Heart left ventricle (tissue), 16 donors: ENCODE measurements around the gene CUL3. TPM values are rescaled to one million over a fixed set of nuclear protein-coding genes. Genes with fewer than 3 reads are reported as not detected.
"Not testable (repeated sequence)": the region's sequence is repeated elsewhere in the genome, so short reads cannot be mapped to it uniquely, and the experiment has no call there.

Source experiments
- ATAC-seq, 4 donors: fragments of 200-7000 bp; cut with Tn5 transposase; one replicate each; pipeline ENCODE4 v1.9.1; 2020 to 2022; ENCODE audit warnings: moderate library complexity in 4 of 4, mild to moderate bottlenecking in 3 of 4, moderate number of reproducible peaks in 1 of 4
- DNase-seq, 5 donors: peaks; one replicate each; pipeline ENCODE4 v3.0.0-alpha.2; 2020
- H3K27ac ChIP-seq, 12 donors: fragments of 200-600 bp; sonication (generic) in 4 of 12; one replicate each; pipeline versions ENCODE4 v1.5.0 to v1.8.0; 2016 to 2022; ENCODE audit warnings: mild to moderate bottlenecking in 2 of 12
- H3K27me3 ChIP-seq, 9 donors: fragments of 200-600 bp; sonication (generic) in 2 of 9; one replicate each; pipeline versions ENCODE4 v1.5.1 to v1.8.0; 2016 to 2022; ENCODE audit warnings: mild to moderate bottlenecking in 3 of 9
- H3K36me3 ChIP-seq, 9 donors: fragments of 200-600 bp; sonication (generic) in 2 of 9; one replicate each; pipeline versions ENCODE4 v1.5.0 to v1.8.0; 2018 to 2022; ENCODE audit warnings: mild to moderate bottlenecking in 2 of 9
- H3K4me1 ChIP-seq, 12 donors: fragments of 200-600 bp; sonication (generic) in 4 of 12; one replicate each; pipeline versions ENCODE4 v1.5.0 to v1.8.0; 2016 to 2022; ENCODE audit warnings: mild to moderate bottlenecking in 3 of 12
- H3K4me3 ChIP-seq, 12 donors: fragments of 200-600 bp; sonication (generic) in 4 of 12; one replicate each; pipeline versions ENCODE4 v1.5.0 to v1.8.0; 2017 to 2022; ENCODE audit warnings: mild to moderate bottlenecking in 9 of 12, moderate library complexity in 4 of 12
- H3K9me3 ChIP-seq, 12 donors: fragments of 200-600 bp; sonication (generic) in 4 of 12; one replicate each; pipeline versions ENCODE4 v1.5.0 to v1.8.0; 2016 to 2022; ENCODE audit warnings: mild to moderate bottlenecking in 1 of 12
- CTCF ChIP-seq, 12 donors: fragments of 200-600 bp; sonication (generic) in 4 of 12; IDR thresholded peaks; one replicate each; pipeline versions ENCODE4 v1.5.0 to v1.8.0; 2018 to 2022; ENCODE audit warnings: antibody characterized with exemption in 12 of 12, mild to moderate bottlenecking in 5 of 12
- POLR2A ChIP-seq, 2 donors: fragments of 450-650 bp; IDR thresholded peaks; one replicate each; pipeline ENCODE4 v1.6.1; 2017; ENCODE audit warnings: antibody characterized with exemption in 2 of 2, mild to moderate bottlenecking in 2 of 2, moderate library complexity in 2 of 2
- WGBS, 4 donors: extraction: QIAGEN DNeasy Blood & Tissue Kit in 2 of 4; methylation state at CpG; one replicate each; pipeline versions ENCODE4 v1.1.5 to v1.1.7; 2013 to 2018; 5-methylcytosine and 5-hydroxymethylcytosine counted together
- intact Hi-C, 10 donors: fragments of 100-400 bp; cut with DNase I; formaldehyde crosslinking; loops; one replicate each; pipeline versions ENCODE4 v1.11.1 to v1.14.2; 2022
- polyA plus RNA-seq, 2 donors: library from polyadenylated mRNA; stranded (reverse); fragments of 200-250 nt; gene quantifications; one replicate each; pipeline ENCODE4 v1.2.3, GENCODE V29; 2013
- total RNA-seq, 9 donors: library from RNA; depleted of rRNA in 2 of 9; stranded (reverse); fragments of >200 nt in 2 of 9; fragmentation: NEBNext Ultra II Directional in 3 of 9; extraction: Animal tissue kit (Norgen Biotek cat#: 25700) in 3 of 9; gene quantifications; one replicate each; pipeline versions ENCODE4 v1.1.0 to v1.2.4, GENCODE V29; 2016 to 2023
- donor health status: ischemic (EF 13 %, LVEDD 7.1; RV severe dilation, severe dysfunction).
- donor health status: healthy with polysubstance abuse.
- donor health status: DM: no; HTN: yes; CAD: no.
- donor health status: DM: no; HTN: no; CAD: no.
- donor health status: ischemic (EF 25% LVEDD 6.9; RV normal size, moderate dysfunction).
- donor health status: ischemic (EF 25% LVEDD 5.7; RV mildly dilated, moderate dysfunction).
- donor health status: healthy.
- donor health status: DM: yes; HTN: yes; CAD: no.
- donor health status: ischemic (EF 35%, LVEDD 5.7; RV mildly dilated, moderate dysfunction).
- donor health status: nonischemic (EF 11% LVEDD 7.7; RV severe dilation, severe dysfunction).
- donor health status: DM: yes; HTN: yes; CAD: no.
- donor health status: PGD.
- donor health status: ischemic (EF 29% LVEDD 5.4; RV normal size, mild dysfunction).
- donor health status: nonischemic (EF 23%, LVEDD 6.1; RV moderate dilation, normal function).

CUL3 gene
- total and polyA plus RNA-seq, 11 donors = 54.6 to 87.0 (median 72.4) TPM

- Histone ChIP-seq H3K27ac (no peak overlapping the region), H3K27me3 (peaks cover 0 to 3% (median 0%) of the 10 kb centered on the region in 9 donors), H3K9me3 (no peaks in the 10 kb centered on the region), H3K4me3 (no peak overlapping the region), H3K4me1 (no peaks in the 10 kb centered on the region), H3K36me3 (no peaks in the 10 kb centered on the region)
- ATAC-seq (no peak), DNase-seq (no peak)
- 66 to 75% (median 68%) methylated on average over 3 of the region's 3 CpGs for WGBS, 4 donors
- intact Hi-C loops = no loop called here
- TF ChIP-seq CTCF (IDR thresholded peaks at IDR 0.05) = no peak
- TF ChIP-seq POLR2A (IDR thresholded peaks at IDR 0.05) = no peak
These were observed 22.9 kb upstream of the CUL3 start for GRCh38 chr2:224608104-224608503.

GRCh38 chr2:224603746-224604500 is 18.8 kb upstream of the CUL3 start:
- H3K27me3 ChIP-seq, intact Hi-C loops, DNase-seq, H3K9me3 ChIP-seq, H3K4me3 ChIP-seq, H3K36me3 ChIP-seq, H3K27ac ChIP-seq, H3K4me1 ChIP-seq, ATAC-seq: not testable (repeated sequence)
- WGBS, 4 donors = 92 to 95% (median 93%) methylated on average over 33 to 42 of the region's 42 CpGs

GRCh38 chr2:224602778-224603375 is 17.7 kb upstream of the CUL3 start:
- intact Hi-C loops, H3K9me3 ChIP-seq, H3K36me3 ChIP-seq, DNase-seq, ATAC-seq, H3K4me1 ChIP-seq, H3K27me3 ChIP-seq, H3K4me3 ChIP-seq, H3K27ac ChIP-seq: not testable (repeated sequence)
- 76 to 91% (median 88%) methylated on average over 16 to 17 of the region's 17 CpGs for WGBS, 4 donors

- Histone ChIP-seq H3K27me3 (no peaks in the 10 kb centered on the region), H3K27ac (no peak overlapping the region), H3K9me3 (no peaks in the 10 kb centered on the region), H3K4me3 (no peak overlapping the region), H3K4me1 (no peaks in the 10 kb centered on the region), H3K36me3 (no peaks in the 10 kb centered on the region)
- TF ChIP-seq CTCF (IDR thresholded peaks at IDR 0.05) = no peak
- TF ChIP-seq POLR2A (IDR thresholded peaks at IDR 0.05) = no peak
- 89 to 93% (median 91%) methylated on average over 2 of the region's 2 CpGs for WGBS, 4 donors
- DNase-seq (no peak), ATAC-seq (no peak)
- intact Hi-C loops = no loop called here
These were observed 16.8 kb upstream of the CUL3 start for GRCh38 chr2:224601923-224602322.

- TF ChIP-seq POLR2A (IDR thresholded peaks at IDR 0.05) = no peak
- no peak for TF ChIP-seq CTCF (IDR thresholded peaks at IDR 0.05)
- no peak overlapping the region for H3K4me3 ChIP-seq
- no peak overlapping the region for H3K27ac ChIP-seq
- no peaks in the 10 kb centered on the region for H3K27me3 ChIP-seq
- no peaks in the 10 kb centered on the region for H3K36me3 ChIP-seq
- no peaks in the 10 kb centered on the region for H3K4me1 ChIP-seq
- intact Hi-C loops = loop anchor here in 1 of 10 donors (10.0 kb wide), 1 partner anchor 134 kb away; no protein-coding TSS in a partner anchor
- no peaks in the 10 kb centered on the region for H3K9me3 ChIP-seq
- no peak for DNase-seq
- 85 to 93% (median 87%) methylated on average over 2 of the region's 2 CpGs for WGBS, 4 donors
- no peak for ATAC-seq
These were observed 13.5 kb upstream of the CUL3 start for GRCh38 chr2:224598678-224599077.
